ENCODE results near the gene ELF1.
"Not testable (repeated sequence)": the region's sequence is repeated elsewhere in the genome, so short reads cannot be mapped to it uniquely, and the experiment has no call there.

ELF1 gene

DNA sequence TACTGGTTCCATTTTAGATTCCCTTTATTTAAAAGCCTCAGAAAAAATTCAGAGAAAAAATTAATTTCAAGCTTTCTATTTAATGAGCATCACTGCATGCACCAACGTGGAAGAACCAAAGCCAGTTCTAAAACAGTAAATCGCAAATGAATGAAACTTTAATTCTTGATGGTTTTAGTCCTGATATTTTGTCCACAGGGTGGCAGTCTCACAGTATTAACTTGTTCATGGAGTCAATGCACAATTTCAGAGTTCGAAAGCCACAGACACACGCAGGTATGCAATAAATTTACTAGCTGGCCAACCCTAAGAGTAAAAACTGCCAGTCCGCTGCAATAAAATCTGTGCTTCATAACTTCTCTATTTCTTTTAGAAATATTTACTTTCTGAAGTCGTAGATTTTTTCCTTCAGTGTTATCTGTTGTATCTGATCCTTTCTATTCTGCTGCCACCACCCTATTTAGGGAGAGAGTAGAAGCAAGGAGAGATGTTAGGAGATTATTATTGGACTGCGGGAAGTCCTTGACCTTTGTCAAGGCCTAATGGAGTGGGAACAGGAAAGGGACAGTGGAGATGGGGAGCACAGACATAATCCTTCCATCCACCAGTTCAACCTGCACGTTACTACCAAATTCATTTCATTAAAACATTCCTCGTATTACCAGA, 35.2 kb upstream of the ELF1 start:
- TF ChIP-seq, protein P1, sequence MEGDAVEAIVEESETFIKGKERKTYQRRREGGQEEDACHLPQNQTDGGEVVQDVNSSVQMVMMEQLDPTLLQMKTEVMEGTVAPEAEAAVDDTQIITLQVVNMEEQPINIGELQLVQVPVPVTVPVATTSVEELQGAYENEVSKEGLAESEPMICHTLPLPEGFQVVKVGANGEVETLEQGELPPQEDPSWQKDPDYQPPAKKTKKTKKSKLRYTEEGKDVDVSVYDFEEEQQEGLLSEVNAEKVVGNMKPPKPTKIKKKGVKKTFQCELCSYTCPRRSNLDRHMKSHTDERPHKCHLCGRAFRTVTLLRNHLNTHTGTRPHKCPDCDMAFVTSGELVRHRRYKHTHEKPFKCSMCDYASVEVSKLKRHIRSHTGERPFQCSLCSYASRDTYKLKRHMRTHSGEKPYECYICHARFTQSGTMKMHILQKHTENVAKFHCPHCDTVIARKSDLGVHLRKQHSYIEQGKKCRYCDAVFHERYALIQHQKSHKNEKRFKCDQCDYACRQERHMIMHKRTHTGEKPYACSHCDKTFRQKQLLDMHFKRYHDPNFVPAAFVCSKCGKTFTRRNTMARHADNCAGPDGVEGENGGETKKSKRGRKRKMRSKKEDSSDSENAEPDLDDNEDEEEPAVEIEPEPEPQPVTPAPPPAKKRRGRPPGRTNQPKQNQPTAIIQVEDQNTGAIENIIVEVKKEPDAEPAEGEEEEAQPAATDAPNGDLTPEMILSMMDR (IDR thresholded peaks at IDR 0.05; ENCODE audit: low read depth, low read length, missing control alignments) = peak; percentile 39
- peak; percentile 51 for DNase-seq (ENCODE audit: extremely low read depth, low read depth)
- no peak overlapping the region for H3K4me3 ChIP-seq (replicated peaks; ENCODE audit: low read depth, low read length)

DNA sequence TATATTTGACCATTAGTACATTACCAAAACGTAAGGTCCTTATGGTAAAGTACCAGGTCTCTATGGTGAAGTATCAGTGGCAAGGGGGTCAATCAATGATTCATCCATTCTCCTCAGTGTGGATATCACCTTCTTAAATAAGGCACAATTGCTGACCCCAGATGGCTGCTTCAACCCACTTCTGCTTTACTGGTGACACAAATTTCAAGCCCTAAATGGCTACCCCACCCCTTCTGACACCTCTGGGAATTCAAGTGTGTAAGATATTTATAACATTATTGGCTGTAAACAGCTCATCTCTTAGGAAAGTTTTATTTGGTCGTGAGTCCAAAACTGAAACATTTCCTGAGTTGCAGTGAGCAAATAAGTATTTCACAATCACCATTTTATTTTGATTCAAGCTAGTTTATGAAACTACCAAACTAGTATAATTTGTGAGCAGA, 34.3 kb upstream of the ELF1 start:
- DNase-seq (ENCODE audit: extremely low read depth, low read depth) = no peak
- TF ChIP-seq, protein P1 (IDR thresholded peaks at IDR 0.05; ENCODE audit: low read depth, low read length, missing control alignments) = no peak
- no peak overlapping the region for H3K4me3 ChIP-seq (replicated peaks; ENCODE audit: low read depth, low read length)

DNA sequence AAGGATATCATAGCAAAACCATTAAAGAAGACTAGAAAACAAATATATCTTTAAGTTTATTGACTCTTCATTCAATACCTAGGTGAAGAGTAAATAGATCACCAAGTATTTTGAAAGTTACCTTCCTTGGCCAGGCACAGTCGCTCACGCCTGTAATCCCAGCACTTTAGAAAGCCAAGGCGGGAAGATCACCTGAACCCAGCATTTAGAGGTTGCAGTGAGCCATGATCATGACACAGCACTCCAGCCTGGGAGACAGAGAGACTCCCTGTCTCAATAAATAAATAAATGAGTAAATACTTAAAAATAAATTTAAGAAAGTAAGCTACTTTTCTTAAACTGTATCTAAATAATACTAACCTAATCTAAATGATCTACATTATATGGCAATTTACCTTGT, 33.3 kb upstream of the ELF1 start:
- H3K4me3 ChIP-seq (replicated peaks; ENCODE audit: low read depth, low read length) = no peak overlapping the region
- no peak for DNase-seq (ENCODE audit: extremely low read depth, low read depth)
- TF ChIP-seq, protein P1 (IDR thresholded peaks at IDR 0.05; ENCODE audit: low read depth, low read length, missing control alignments) = no peak

DNA sequence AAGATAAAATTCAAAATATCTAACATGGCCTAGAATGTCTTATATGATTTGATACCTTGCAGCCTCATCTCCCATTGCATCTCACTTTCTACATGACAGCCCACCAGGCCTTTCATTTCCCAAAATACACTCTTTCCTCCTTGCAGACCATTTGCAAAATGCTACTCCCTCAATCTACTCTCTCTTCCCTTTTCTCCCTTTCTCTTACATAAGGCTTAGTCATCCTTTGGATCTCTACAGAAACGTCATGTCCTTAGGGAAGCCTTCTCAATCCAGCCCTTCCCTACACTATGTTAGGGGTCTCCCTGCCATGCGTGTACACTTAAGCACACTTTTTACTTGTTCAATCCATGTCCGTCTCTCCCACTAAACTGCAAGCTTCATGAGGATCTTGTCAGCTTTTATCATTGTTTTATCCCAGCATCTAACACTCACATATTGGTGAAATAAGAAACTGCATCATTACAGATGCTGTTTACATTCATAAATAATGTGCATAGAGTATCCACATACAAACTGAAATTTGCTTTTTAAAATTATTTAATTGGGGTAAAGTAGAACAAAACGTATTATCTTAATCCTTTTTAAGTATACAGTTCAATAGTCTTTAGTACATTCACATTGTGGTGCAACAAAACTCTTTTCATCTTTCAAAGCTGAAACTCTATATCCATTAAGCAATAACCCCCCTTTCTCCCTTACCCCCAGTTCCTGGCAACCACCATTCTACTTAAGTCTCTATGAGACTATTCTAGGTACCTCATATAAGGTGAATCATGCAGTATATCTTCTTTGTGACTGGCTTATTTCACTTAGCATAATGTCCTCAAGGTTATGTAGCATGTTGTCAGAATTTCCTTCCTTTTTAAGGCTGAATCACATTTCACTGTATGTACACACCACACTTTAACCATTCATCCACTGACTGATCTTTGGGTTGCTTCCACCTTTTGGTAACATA, 30.6 kb upstream of the ELF1 start:
- TF ChIP-seq, protein P1 (IDR thresholded peaks at IDR 0.05; ENCODE audit: low read depth, low read length, missing control alignments) = no peak
- no peak overlapping the region for H3K4me3 ChIP-seq (replicated peaks; ENCODE audit: low read depth, low read length)
- no peak for DNase-seq (ENCODE audit: extremely low read depth, low read depth)

DNA sequence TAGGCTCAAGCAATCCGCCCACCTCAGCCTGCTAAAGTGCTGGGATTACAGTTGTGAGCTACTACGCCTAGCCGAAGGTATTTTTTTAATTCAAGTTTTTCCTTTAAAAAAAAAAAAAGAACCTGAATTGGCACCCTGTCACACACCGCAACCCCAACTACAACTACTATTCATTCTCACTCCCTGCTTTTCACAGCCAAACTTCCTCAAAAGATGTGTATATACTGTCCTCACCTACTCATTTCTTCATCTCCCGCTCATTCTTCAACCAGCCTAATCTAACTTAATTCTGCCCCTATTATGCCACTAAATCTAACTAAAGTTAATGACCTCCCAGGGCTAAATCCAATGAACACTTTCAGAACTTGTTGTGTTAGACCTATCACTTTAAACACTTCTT, 29.5 kb upstream of the ELF1 start:
- H3K4me3 ChIP-seq (replicated peaks; ENCODE audit: low read depth, low read length) = no peak overlapping the region
- no peak for DNase-seq (ENCODE audit: extremely low read depth, low read depth)
- TF ChIP-seq, protein P1 (IDR thresholded peaks at IDR 0.05; ENCODE audit: low read depth, low read length, missing control alignments) = no peak

DNA sequence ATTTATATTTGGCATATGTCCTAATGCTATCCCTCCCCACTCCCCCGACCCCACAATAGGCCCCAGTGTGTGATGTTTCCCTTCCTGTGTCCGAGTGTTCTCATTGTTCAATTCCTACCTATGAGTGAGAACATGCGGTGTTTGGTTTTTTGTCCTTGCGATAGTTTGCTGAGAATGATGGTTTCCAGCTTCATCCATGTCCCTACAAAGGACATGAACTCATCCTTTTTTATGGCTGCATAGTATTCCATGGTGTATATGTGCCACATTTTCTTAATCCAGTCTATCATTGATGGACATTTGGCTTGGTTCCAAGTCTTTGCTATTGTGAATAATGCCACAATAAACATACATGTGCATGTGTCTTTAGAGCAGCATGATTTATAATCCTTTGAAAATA, 23.3 kb upstream of the ELF1 start:
- not testable (repeated sequence) for H3K4me3 ChIP-seq (replicated peaks; ENCODE audit: low read depth, low read length); DNase-seq (ENCODE audit: extremely low read depth, low read depth)
